Measurements from ENCODE around the gene DCAF12. TPM values are rescaled to one million over a fixed set of nuclear protein-coding genes. Genes with fewer than 3 reads are reported as not detected.

Gene DCAF12
- total and polyA plus RNA-seq, 4 donors: 8.4 to 120 (median 16.0) TPM

- no peaks in the 10 kb centered on the region for H3K36me3 ChIP-seq (ENCODE audit: control insufficient read depth in 4 of 4, insufficient read depth in 3 of 4, low read depth in 1 of 4, low read length in 3 of 4)
- H3K9ac ChIP-seq (ENCODE audit: low read depth in 1 of 2, low read length in 2 of 2): no peak overlapping the region
- H3K4me1 ChIP-seq (ENCODE audit: control insufficient read depth in 4 of 4, insufficient read depth in 4 of 4, low read length in 3 of 4): peaks cover 0 to 9% (median 6%) of the 10 kb centered on the region in 4 donors
- H3K4me3 ChIP-seq (ENCODE audit: low read depth in 1 of 3, low read length in 3 of 3): no peak overlapping the region
- 78% methylated on average over 2 of the region's 2 CpGs for WGBS
- H3K9me3 ChIP-seq (ENCODE audit: control insufficient read depth in 4 of 4, low read length in 3 of 4): no peaks in the 10 kb centered on the region
- H3K27me3 ChIP-seq (ENCODE audit: control insufficient read depth in 4 of 4, insufficient read depth in 4 of 4, low read length in 3 of 4): no peaks in the 10 kb centered on the region
- no peak for DNase-seq (ENCODE audit: low spot score)
- TF ChIP-seq CTCF (IDR thresholded peaks at IDR 0.05; ENCODE audit: low read depth, low read length, missing input control): no peak
- H3K27ac ChIP-seq (ENCODE audit: low read depth in 1 of 2, low read length in 2 of 2): no peak overlapping the region
Measured at GRCh38 chr9:34143116-34143515, 16.6 kb upstream of the DCAF12 start.

GRCh38 chr9:34140853-34141252 lies 14.4 kb upstream of the DCAF12 start:
- Histone ChIP-seq H3K9ac (ENCODE audit: low read depth in 1 of 2, low read length in 2 of 2) (no peak overlapping the region), H3K9me3 (ENCODE audit: control insufficient read depth in 4 of 4, low read length in 3 of 4) (no peaks in the 10 kb centered on the region), H3K4me1 (ENCODE audit: control insufficient read depth in 4 of 4, insufficient read depth in 4 of 4, low read length in 3 of 4) (peaks cover 0 to 9% (median 6%) of the 10 kb centered on the region in 4 donors), H3K4me3 (ENCODE audit: low read depth in 1 of 3, low read length in 3 of 3) (no peak overlapping the region), H3K27ac (ENCODE audit: low read depth in 1 of 2, low read length in 2 of 2) (no peak overlapping the region), H3K36me3 (ENCODE audit: control insufficient read depth in 4 of 4, insufficient read depth in 3 of 4, low read depth in 1 of 4, low read length in 3 of 4) (no peaks in the 10 kb centered on the region), H3K27me3 (ENCODE audit: control insufficient read depth in 4 of 4, insufficient read depth in 4 of 4, low read length in 3 of 4) (no peaks in the 10 kb centered on the region)
- DNase-seq (ENCODE audit: low spot score): no peak
- WGBS: 44% methylated on average over 2 of the region's 2 CpGs
- TF ChIP-seq YY1 (IDR thresholded peaks at IDR 0.05) (no peak), RAD21 (IDR thresholded peaks at IDR 0.05) (no peak), REST (IDR thresholded peaks at IDR 0.05) (no peak), FOXA1 (IDR thresholded peaks at IDR 0.05) (no peak), SP1 (IDR thresholded peaks at IDR 0.05) (no peak), ZBTB33 (IDR thresholded peaks at IDR 0.05) (no peak), EGR1 (IDR thresholded peaks at IDR 0.05; ENCODE audit: low read depth in 2 of 2) (no peak), ATF3 (IDR thresholded peaks at IDR 0.05) (no peak), HNF4G (IDR thresholded peaks at IDR 0.05) (no peak), HNF4A (conservative IDR thresholded peaks at IDR 0.05) (no peak), RXRA (IDR thresholded peaks at IDR 0.05) (no peak), TAF1 (conservative IDR thresholded peaks at IDR 0.05) (no peak), GABPA (IDR thresholded peaks at IDR 0.05 in 1 of 2, conservative IDR thresholded peaks at IDR 0.05 in 1 of 2) (no peak), FOXA2 (IDR thresholded peaks at IDR 0.05) (no peak), MAX (IDR thresholded peaks at IDR 0.05) (no peak), NR2F2 (IDR thresholded peaks at IDR 0.05) (no peak), JUND (IDR thresholded peaks at IDR 0.05) (no peak)

Data from liver (tissue), 9 donors.